ENCODE measurements around the gene SETD5. TPM values are rescaled to one million over a fixed set of nuclear protein-coding genes. Genes with fewer than 3 reads are reported as not detected.

The SETD5 gene
- total RNA-seq, 2 donors from 2014 or later = 261 to 289 TPM

DNA sequence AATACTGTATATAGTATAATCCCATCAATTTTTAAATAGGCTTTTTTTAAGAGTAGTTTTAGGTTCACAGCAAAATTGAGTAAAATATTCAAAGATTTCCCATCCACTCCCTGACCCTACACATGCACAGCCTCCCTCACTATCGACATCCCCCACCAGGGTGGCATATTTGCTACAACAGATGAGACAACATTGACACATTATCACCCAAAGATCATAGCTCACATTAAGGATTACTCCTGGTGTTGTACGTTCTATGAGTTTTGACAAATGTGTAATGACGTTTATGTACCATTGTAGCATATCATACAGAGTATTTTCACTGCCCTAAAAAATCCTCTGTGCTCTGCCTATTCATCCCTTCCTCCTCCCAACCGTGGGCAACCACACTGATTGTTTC is 116.9 kb downstream of the SETD5 start:
- Mint-ChIP-seq H3K4me3 (no peak overlapping the region), H3K27ac (no peak overlapping the region), H3K9me3 (no peaks in the 10 kb centered on the region), H3K4me1 (no peaks in the 10 kb centered on the region), H3K27me3 (ENCODE audit: insufficient read depth) (peaks cover 18% of the 10 kb centered on the region), H3K36me3 (ENCODE audit: low read depth) (no peaks in the 10 kb centered on the region)
- H3K4me3 ChIP-seq (ENCODE audit: low read length) = no peak overlapping the region
- H3K9me3 ChIP-seq (ENCODE audit: control insufficient read depth, low read length) = no peaks in the 10 kb centered on the region
- H3K4me1 ChIP-seq (ENCODE audit: control insufficient read depth, insufficient read depth, low read length) = no peaks in the 10 kb centered on the region
- H3K27me3 ChIP-seq (ENCODE audit: control insufficient read depth, insufficient read depth, low read length, poor library complexity, severe bottlenecking) = peaks cover 16% of the 10 kb centered on the region
- DNase-seq = no peak
- WGBS, 2 experiments (ENCODE audit: insufficient coverage in 1 of 2, insufficient read length in 1 of 2) = 84% methylated on average over 4 of the region's 4 CpGs; no CpG with 5 or more reads in 1 of the 2 experiments
- H3K9ac ChIP-seq (ENCODE audit: extremely low read depth, low read length, poor library complexity, severe bottlenecking) = no peak overlapping the region
- TF ChIP-seq, protein P1, sequence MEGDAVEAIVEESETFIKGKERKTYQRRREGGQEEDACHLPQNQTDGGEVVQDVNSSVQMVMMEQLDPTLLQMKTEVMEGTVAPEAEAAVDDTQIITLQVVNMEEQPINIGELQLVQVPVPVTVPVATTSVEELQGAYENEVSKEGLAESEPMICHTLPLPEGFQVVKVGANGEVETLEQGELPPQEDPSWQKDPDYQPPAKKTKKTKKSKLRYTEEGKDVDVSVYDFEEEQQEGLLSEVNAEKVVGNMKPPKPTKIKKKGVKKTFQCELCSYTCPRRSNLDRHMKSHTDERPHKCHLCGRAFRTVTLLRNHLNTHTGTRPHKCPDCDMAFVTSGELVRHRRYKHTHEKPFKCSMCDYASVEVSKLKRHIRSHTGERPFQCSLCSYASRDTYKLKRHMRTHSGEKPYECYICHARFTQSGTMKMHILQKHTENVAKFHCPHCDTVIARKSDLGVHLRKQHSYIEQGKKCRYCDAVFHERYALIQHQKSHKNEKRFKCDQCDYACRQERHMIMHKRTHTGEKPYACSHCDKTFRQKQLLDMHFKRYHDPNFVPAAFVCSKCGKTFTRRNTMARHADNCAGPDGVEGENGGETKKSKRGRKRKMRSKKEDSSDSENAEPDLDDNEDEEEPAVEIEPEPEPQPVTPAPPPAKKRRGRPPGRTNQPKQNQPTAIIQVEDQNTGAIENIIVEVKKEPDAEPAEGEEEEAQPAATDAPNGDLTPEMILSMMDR (conservative IDR thresholded peaks at IDR 0.05) = no peak
- no peak overlapping the region for H3K27ac ChIP-seq (ENCODE audit: low read depth, low read length)
- H3K36me3 ChIP-seq (ENCODE audit: control insufficient read depth, insufficient read depth, low read length) = no peaks in the 10 kb centered on the region

DNA sequence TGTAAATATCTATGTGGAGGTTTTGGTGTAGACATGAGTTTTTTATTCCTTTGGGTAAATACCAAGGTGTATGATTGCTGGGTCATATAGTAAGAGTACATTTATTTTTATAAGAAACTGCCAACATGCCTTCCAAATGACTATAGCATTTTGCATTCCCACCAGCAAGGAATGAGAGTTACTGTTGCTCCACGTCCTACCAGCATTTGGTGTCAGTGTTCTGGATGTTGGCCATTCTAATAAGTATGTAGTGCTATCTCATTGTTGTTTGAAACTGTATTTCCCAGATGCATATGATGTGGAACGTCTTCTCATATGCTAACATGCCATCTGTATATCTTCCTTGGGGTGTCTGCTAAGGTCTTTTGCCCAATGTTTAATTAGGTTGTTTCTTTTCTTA is 117.5 kb downstream of the SETD5 start:
- H3K36me3 Mint-ChIP-seq (ENCODE audit: low read depth) = no peaks in the 10 kb centered on the region
- no peak for DNase-seq
- peaks cover 10% of the 10 kb centered on the region for H3K27me3 ChIP-seq (ENCODE audit: control insufficient read depth, insufficient read depth, low read length, poor library complexity, severe bottlenecking)
- no peak overlapping the region for H3K27ac ChIP-seq (ENCODE audit: low read depth, low read length)
- no peak overlapping the region for H3K27ac Mint-ChIP-seq
- TF ChIP-seq, protein P1 (conservative IDR thresholded peaks at IDR 0.05) = no peak
- H3K4me3 ChIP-seq (ENCODE audit: low read length) = no peak overlapping the region
- H3K9me3 ChIP-seq (ENCODE audit: control insufficient read depth, low read length) = no peaks in the 10 kb centered on the region
- peaks cover 12% of the 10 kb centered on the region for H3K27me3 Mint-ChIP-seq (ENCODE audit: insufficient read depth)
- no peak overlapping the region for H3K9ac ChIP-seq (ENCODE audit: extremely low read depth, low read length, poor library complexity, severe bottlenecking)
- H3K4me1 ChIP-seq (ENCODE audit: control insufficient read depth, insufficient read depth, low read length) = no peaks in the 10 kb centered on the region
- H3K9me3 Mint-ChIP-seq = no peaks in the 10 kb centered on the region
- no peaks in the 10 kb centered on the region for H3K4me1 Mint-ChIP-seq
- H3K36me3 ChIP-seq (ENCODE audit: control insufficient read depth, insufficient read depth, low read length) = no peaks in the 10 kb centered on the region
- 84% methylated on average over 2 of the region's 2 CpGs; no CpG with 5 or more reads in 1 of the 2 experiments for WGBS, 2 experiments (ENCODE audit: insufficient coverage in 1 of 2, insufficient read length in 1 of 2)
- H3K4me3 Mint-ChIP-seq = no peak overlapping the region

DNA sequence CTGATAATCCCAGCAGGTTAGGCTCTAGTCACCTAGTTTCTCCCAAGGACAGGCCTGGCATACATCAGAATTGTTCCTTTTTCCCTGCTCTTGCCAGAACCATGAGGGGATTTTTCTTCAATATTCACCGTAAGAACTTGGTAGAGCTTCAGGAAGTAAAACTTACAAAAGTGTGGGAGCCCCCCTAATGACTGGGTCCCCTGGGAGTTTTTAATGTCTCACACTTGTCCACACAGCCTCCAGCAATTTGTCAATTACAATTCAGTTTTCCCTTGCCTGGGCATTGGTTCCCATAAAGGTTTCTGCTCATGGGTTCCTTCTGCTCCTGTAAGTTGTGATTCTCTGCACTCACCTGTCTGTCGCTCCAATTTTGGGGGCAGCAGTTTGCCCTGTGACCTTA is 127.7 kb downstream of the SETD5 start:
- DNase-seq = no peak
- Mint-ChIP-seq H3K9me3 (peaks cover 9% of the 10 kb centered on the region), H3K36me3 (ENCODE audit: low read depth) (no peaks in the 10 kb centered on the region), H3K27me3 (ENCODE audit: insufficient read depth) (peaks cover 6% of the 10 kb centered on the region), H3K27ac (no peak overlapping the region), H3K4me3 (no peak overlapping the region), H3K4me1 (no peaks in the 10 kb centered on the region)
- no peak overlapping the region for H3K4me3 ChIP-seq (ENCODE audit: low read length)
- no peaks in the 10 kb centered on the region for H3K36me3 ChIP-seq (ENCODE audit: control insufficient read depth, insufficient read depth, low read length)
- TF ChIP-seq, protein P1 (conservative IDR thresholded peaks at IDR 0.05) = no peak
- no peaks in the 10 kb centered on the region for H3K27me3 ChIP-seq (ENCODE audit: control insufficient read depth, insufficient read depth, low read length, poor library complexity, severe bottlenecking)
- H3K27ac ChIP-seq (ENCODE audit: low read depth, low read length) = no peak overlapping the region
- no peak overlapping the region for H3K9ac ChIP-seq (ENCODE audit: extremely low read depth, low read length, poor library complexity, severe bottlenecking)
- no peaks in the 10 kb centered on the region for H3K4me1 ChIP-seq (ENCODE audit: control insufficient read depth, insufficient read depth, low read length)
- no peaks in the 10 kb centered on the region for H3K9me3 ChIP-seq (ENCODE audit: control insufficient read depth, low read length)
- 78 to 92% methylated on average over 2 of the region's 2 CpGs for WGBS, 2 experiments (ENCODE audit: insufficient coverage in 1 of 2, insufficient read length in 1 of 2)

Other genes with a start within 250 kb of the SETD5 start
- 1 to 10 TPM; 5.0 to 8.1 TPM for gene SRGAP3, start 148.0 kb upstream of the SETD5 start, total RNA-seq
- gene THUMPD3, start 34.6 kb upstream of the SETD5 start, total RNA-seq = 10 to 100 TPM; 55.7 to 61.8 TPM
- gene LHFPL4, start 156.2 kb downstream of the SETD5 start, total RNA-seq = 1 to 10 TPM; 1.1 to 6.7 TPM

Measured in endodermal cell (in vitro differentiated cells).